ENCODE measurements around the gene SHFL. TPM values are rescaled to one million over a fixed set of nuclear protein-coding genes. Genes with fewer than 3 reads are reported as not detected.

The SHFL gene
- total RNA-seq, 1 donor: 18.4 TPM

DNA sequence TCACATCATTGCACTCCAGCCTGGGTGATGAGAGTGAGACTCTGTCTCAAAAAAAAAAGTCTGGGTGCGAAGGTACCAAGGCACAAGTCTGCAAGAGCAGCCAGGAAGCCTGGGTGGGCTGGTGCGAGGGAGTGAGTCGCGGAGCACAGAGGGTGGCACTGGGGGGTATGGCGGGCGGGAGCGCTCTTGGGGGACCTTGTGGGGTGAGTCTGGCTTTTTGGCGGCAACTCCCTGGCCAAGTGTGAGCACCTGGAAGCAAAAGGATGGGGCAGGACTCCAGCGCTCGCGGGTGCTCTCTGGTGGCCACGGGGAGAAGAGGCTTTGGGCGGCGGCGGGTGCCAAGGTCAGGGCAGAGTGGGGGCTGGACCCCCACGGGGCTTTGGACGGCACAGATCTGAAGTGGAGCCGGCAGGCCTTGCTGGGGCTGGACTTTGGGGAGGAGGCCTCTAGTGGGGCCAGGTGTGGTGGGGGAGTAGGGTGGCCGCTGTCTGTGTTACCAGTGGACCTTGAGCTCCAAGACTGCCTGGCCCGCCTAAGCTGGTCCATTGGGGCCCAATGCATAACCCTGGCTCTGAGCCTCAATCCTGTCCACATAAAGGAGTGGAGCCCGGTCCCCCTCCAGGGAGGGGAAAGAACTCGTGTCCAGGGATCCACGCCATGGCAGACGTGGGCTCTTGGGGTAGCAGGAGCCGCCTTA lies 26.9 kb downstream of the SHFL start:
- H3K4me3 ChIP-seq (ENCODE audit: low read depth, low read length): no peak overlapping the region
- TF ChIP-seq, protein P1, sequence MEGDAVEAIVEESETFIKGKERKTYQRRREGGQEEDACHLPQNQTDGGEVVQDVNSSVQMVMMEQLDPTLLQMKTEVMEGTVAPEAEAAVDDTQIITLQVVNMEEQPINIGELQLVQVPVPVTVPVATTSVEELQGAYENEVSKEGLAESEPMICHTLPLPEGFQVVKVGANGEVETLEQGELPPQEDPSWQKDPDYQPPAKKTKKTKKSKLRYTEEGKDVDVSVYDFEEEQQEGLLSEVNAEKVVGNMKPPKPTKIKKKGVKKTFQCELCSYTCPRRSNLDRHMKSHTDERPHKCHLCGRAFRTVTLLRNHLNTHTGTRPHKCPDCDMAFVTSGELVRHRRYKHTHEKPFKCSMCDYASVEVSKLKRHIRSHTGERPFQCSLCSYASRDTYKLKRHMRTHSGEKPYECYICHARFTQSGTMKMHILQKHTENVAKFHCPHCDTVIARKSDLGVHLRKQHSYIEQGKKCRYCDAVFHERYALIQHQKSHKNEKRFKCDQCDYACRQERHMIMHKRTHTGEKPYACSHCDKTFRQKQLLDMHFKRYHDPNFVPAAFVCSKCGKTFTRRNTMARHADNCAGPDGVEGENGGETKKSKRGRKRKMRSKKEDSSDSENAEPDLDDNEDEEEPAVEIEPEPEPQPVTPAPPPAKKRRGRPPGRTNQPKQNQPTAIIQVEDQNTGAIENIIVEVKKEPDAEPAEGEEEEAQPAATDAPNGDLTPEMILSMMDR (IDR thresholded peaks at IDR 0.05; ENCODE audit: insufficient read depth, low read length): peak; percentile 77
- DNase-seq (ENCODE audit: low read depth): no peak

GRCh38 chr19:10113592-10113963 lies 27.5 kb downstream of the SHFL start:
- TF ChIP-seq, protein P1 (IDR thresholded peaks at IDR 0.05; ENCODE audit: insufficient read depth, low read length): no peak
- DNase-seq (ENCODE audit: low read depth): no peak

DNA sequence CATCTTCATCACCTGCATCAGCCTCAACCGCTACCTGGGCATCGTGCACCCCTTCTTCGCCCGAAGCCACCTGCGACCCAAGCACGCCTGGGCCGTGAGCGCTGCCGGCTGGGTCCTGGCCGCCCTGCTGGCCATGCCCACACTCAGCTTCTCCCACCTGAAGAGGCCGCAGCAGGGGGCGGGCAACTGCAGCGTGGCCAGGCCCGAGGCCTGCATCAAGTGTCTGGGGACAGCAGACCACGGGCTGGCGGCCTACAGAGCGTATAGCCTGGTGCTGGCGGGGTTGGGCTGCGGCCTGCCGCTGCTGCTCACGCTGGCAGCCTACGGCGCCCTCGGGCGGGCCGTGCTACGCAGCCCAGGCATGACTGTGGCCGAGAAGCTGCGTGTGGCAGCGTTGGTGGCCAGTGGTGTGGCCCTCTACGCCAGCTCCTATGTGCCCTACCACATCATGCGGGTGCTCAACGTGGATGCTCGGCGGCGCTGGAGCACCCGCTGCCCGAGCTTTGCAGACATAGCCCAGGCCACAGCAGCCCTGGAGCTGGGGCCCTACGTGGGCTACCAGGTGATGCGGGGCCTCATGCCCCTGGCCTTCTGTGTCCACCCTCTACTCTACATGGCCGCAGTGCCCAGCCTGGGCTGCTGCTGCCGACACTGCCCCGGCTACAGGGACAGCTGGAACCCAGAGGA lies 28.0 kb downstream of the SHFL start:
- no peak overlapping the region for H3K4me3 ChIP-seq (ENCODE audit: low read depth, low read length)
- no peak for DNase-seq (ENCODE audit: low read depth)
- TF ChIP-seq, protein P1 (IDR thresholded peaks at IDR 0.05; ENCODE audit: insufficient read depth, low read length): no peak

More at GRCh38 chr19:10113592-10113963, 27.5 kb downstream of the SHFL start:
- no peak overlapping the region for H3K4me3 ChIP-seq (ENCODE audit: low read depth, low read length)

GRCh38 chr19:10114651-10115391 lies 28.7 kb downstream of the SHFL start:
- TF ChIP-seq, protein P1 (IDR thresholded peaks at IDR 0.05; ENCODE audit: insufficient read depth, low read length): no peak
- no peak overlapping the region for H3K4me3 ChIP-seq (ENCODE audit: low read depth, low read length)
- DNase-seq (ENCODE audit: low read depth): no peak

- TF ChIP-seq, protein P1 (IDR thresholded peaks at IDR 0.05; ENCODE audit: insufficient read depth, low read length): no peak
Observed at GRCh38 chr19:10115392-10116084, 29.4 kb downstream of the SHFL start.

DNA sequence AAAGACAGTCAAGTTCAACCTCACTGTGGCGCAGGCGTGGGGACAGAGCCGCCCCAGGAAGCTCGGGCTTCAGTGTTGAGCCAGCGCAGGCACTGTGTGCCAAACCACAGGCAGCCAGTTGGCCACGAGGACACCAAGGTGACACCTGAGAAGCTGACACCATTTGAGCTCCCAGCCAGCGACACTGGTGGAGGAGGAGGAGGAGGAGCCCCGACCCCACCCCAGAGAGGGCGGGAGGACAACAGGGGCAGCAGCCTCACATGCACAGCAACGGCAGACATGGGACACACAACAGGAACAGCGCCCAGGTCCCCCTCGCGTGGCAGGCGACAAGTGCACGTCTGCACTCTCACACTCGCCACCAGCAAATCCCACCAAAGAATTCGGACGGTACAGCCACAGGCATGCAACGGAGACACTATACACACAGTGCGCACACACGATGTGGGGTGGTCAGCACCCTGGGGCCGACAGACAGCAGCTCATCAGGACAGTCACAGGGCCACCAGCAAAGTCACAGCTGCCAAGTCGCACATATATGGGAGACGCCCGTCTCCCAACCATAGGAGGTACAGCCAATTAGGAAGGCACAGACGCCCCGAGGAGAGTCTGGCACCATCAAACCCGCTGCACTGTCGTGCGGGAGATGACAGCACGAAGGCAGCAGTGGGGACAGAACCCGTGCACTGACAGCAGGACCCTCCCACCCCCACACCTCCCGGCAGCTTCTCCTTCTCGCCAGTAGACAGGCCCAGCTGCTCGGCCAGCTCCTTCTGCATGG lies 30.2 kb downstream of the SHFL start:
- TF ChIP-seq, protein P1 (IDR thresholded peaks at IDR 0.05; ENCODE audit: insufficient read depth, low read length): no peak
- DNase-seq (ENCODE audit: low read depth): no peak
- H3K4me3 ChIP-seq (ENCODE audit: low read depth, low read length): no peak overlapping the region

More at GRCh38 chr19:10115392-10116084, 29.4 kb downstream of the SHFL start:
- no peak for DNase-seq (ENCODE audit: low read depth)
- no peak overlapping the region for H3K4me3 ChIP-seq (ENCODE audit: low read depth, low read length)

Data from fibroblast of the aortic adventitia (primary cell).